OCI-LY7 (cell line): ENCODE data around the gene C20orf141.

Experiments used
- CTCF ChIP-seq: fragments of 200-600 bp; sonication (generic); conservative IDR thresholded peaks from 2 replicates; pipeline ENCODE4 v1.5.1; 2014; ENCODE audit warnings: mild to moderate bottlenecking, antibody characterized with exemption, low read length, moderate library complexity, mixed read lengths
- EZH2phosphoT487 ChIP-seq: fragments of 200-600 bp; sonication (generic); IDR thresholded peaks from 2 replicates; pipeline ENCODE4 v1.6.1; 2018; ENCODE audit warnings: low read depth, borderline replicate concordance, mild to moderate bottlenecking, mixed run types, antibody characterized with exemption, low read length, moderate library complexity, mixed read lengths

GRCh38 chr20:2801286-2801728 lies 13.5 kb upstream of the C20orf141 start:
- TF ChIP-seq CTCF (no peak), EZH2phosphoT487 (no peak)
